SK-N-SH (cell line): Measurements from ENCODE around the gene CEP41. TPM values are rescaled to one million over a fixed set of nuclear protein-coding genes. Genes with fewer than 3 reads are reported as not detected.

Experiments
- CTCF ChIA-PET: fragments of 300-600, 350-600 bp; formaldehyde crosslinking; extraction: SDS; loops from one replicate; lab custom pipeline; 2021; lab: Yijun Ruan, JAX
- POLR2A ChIA-PET: fragments of 350-600 bp; sonication (Branson Sonifier 250); formaldehyde crosslinking; extraction: SDS; loops from one replicate; lab custom pipeline; 2020; ENCODE audit warnings: antibody characterized with exemption, inconsistent platforms; lab: Yijun Ruan, JAX
- DNase-seq: peaks from one replicate; pipeline ENCODE4 v3.0.0; 2012
- H2AFZ ChIP-seq: fragments of 200-600 bp; sonication (generic); 2 replicates; pipeline ENCODE4 v1.8.1; 2016; ENCODE audit warnings: antibody characterized with exemption, mild to moderate bottlenecking, low read depth
- H3F3A ChIP-seq: fragments of 200-600 bp; sonication (generic); replicated peaks from 2 replicates; pipeline ENCODE3; 2016; ENCODE audit warnings: antibody characterized with exemption, mild to moderate bottlenecking; ENCODE audit not compliant: insufficient read depth
- H3K27ac ChIP-seq, 2 experiments: fragments of 200-500 bp in 1 of 2; fragments of 200-600 bp in 1 of 2; sonication (Bioruptor generic) in 1 of 2; sonication (generic), shearing (Covaris generic) in 1 of 2; 2 replicates each; pipeline versions ENCODE4 v1.5.1 to v1.6.1; 2014 to 2016; ENCODE audit warnings: low read depth in 2 of 2, inconsistent platforms in 1 of 2, low read length in 1 of 2, mild to moderate bottlenecking in 1 of 2, mixed read lengths in 1 of 2
- H3K27me3 ChIP-seq: fragments of 200-600 bp; sonication (generic), shearing (Covaris generic); 2 replicates; pipeline ENCODE4 v1.6.1; 2016; ENCODE audit warnings: mixed run types; ENCODE audit not compliant: insufficient read depth
- H3K36me3 ChIP-seq, 2 experiments: fragments of 200-500 bp in 1 of 2; fragments of 200-600 bp in 1 of 2; sonication (Bioruptor generic) in 1 of 2; sonication (generic) in 1 of 2; replicated peaks in 1 of 2; 2 replicates each; pipeline versions ENCODE3 to v1.5.1; 2014 to 2016; ENCODE audit warnings: low read length in 1 of 2, mild to moderate bottlenecking in 1 of 2; ENCODE audit not compliant: insufficient read depth in 2 of 2, control insufficient read depth in 1 of 2
- H3K4me1 ChIP-seq, 2 experiments: fragments of 200-500 bp in 1 of 2; fragments of 200-600 bp in 1 of 2; sonication (Bioruptor generic) in 1 of 2; sonication (generic), shearing (Covaris generic) in 1 of 2; 2 replicates each; pipeline versions ENCODE4 v1.5.1 to v1.6.1; 2014 to 2016; ENCODE audit warnings: low read depth in 1 of 2, low read length in 1 of 2, mixed run types in 1 of 2; ENCODE audit not compliant: insufficient read depth in 2 of 2, control insufficient read depth in 1 of 2
- H3K4me2 ChIP-seq: fragments of 200-600 bp; sonication (generic), shearing (Covaris generic); 2 replicates; pipeline ENCODE4 v1.6.1; 2017; ENCODE audit warnings: mixed run types
- H3K4me3 ChIP-seq, 2 experiments: fragments of 200-500 bp in 1 of 2; fragments of 200-600 bp in 1 of 2; sonication (Bioruptor generic) in 1 of 2; sonication (generic), shearing (Covaris generic) in 1 of 2; 2 replicates each; pipeline versions ENCODE4 v1.5.1 to v1.8.1; 2014 to 2016; ENCODE audit warnings: low read depth in 2 of 2, inconsistent platforms in 1 of 2, low read length in 1 of 2, mild to moderate bottlenecking in 1 of 2, mixed read lengths in 1 of 2, moderate library complexity in 1 of 2
- H3K79me2 ChIP-seq: fragments of 200-600 bp; sonication (generic); 2 replicates; pipeline ENCODE4 v1.8.1; 2017; ENCODE audit warnings: mild to moderate bottlenecking; ENCODE audit not compliant: insufficient read depth
- H3K9ac ChIP-seq: fragments of 200-600 bp; sonication (generic); 2 replicates; pipeline ENCODE4 v1.6.1; 2017; ENCODE audit warnings: mixed run types
- H3K9me2 ChIP-seq: fragments of 200-600 bp; sonication (generic); 2 replicates; pipeline ENCODE4 v1.6.1; 2017; ENCODE audit warnings: mixed run types
- H3K9me3 ChIP-seq: fragments of 200-600 bp; sonication (generic); 2 replicates; pipeline ENCODE4 v1.6.1; 2017; ENCODE audit warnings: mixed run types, mild to moderate bottlenecking, moderate library complexity
- H4K20me1 ChIP-seq: fragments of 200-600 bp; sonication (generic); 2 replicates; pipeline ENCODE4 v1.6.1; 2017; ENCODE audit warnings: mild to moderate bottlenecking, mixed run types; ENCODE audit not compliant: insufficient read depth
- CHD2 ChIP-seq: fragments of 150-350 bp; IDR thresholded peaks from 2 replicates; pipeline ENCODE4 v1.6.1; 2018; ENCODE audit warnings: low read length; ENCODE audit not compliant: partially characterized antibody
- CTCF ChIP-seq: fragments of 200-600 bp; sonication (generic); IDR thresholded peaks from 2 replicates; pipeline ENCODE4 v1.6.1; 2017; ENCODE audit warnings: antibody characterized with exemption, mild to moderate bottlenecking, moderate library complexity
- ELF1 ChIP-seq: IDR thresholded peaks from 2 replicates; pipeline ENCODE4 v1.4.0; 2012
- EP300 ChIP-seq, 2 experiments: IDR thresholded peaks; 2 replicates each; pipeline versions ENCODE4 v1.4.0 to v1.6.1; 2012; ENCODE audit warnings: borderline replicate concordance in 1 of 2, low read depth in 1 of 2, low read length in 1 of 2
- EZH2phosphoT487 ChIP-seq: fragments of 200-600 bp; sonication (generic); IDR thresholded peaks from 2 replicates; pipeline ENCODE4 v1.6.1; 2017; ENCODE audit warnings: low read depth, mixed run types, mild to moderate bottlenecking, antibody characterized with exemption, moderate library complexity, borderline replicate concordance
- FOSL2 ChIP-seq: IDR thresholded peaks from 2 replicates; pipeline ENCODE4 v1.4.0; 2012; ENCODE audit warnings: low read depth, mild to moderate bottlenecking, moderate library complexity, borderline replicate concordance
- FOXJ3 ChIP-seq: sonication (generic); formaldehyde crosslinking; IDR thresholded peaks from 2 replicates; pipeline ENCODE4 v1.5.1; 2020; ENCODE audit warnings: mild to moderate bottlenecking, missing genetic modification reagents
- FOXM1 ChIP-seq: IDR thresholded peaks from 2 replicates; pipeline ENCODE4 v1.4.0; 2012; ENCODE audit warnings: low read depth, mild to moderate bottlenecking
- GABPA ChIP-seq: IDR thresholded peaks from 2 replicates; pipeline ENCODE4 v1.4.0; 2012; ENCODE audit warnings: low read depth, mild to moderate bottlenecking
- IRF3 ChIP-seq: fragments of 150-350 bp; IDR thresholded peaks from 2 replicates; pipeline ENCODE4 v1.6.1; 2016; ENCODE audit warnings: mild to moderate bottlenecking, low read depth, low read length
- JUND ChIP-seq: IDR thresholded peaks from 2 replicates; pipeline ENCODE4 v1.4.0; 2012
- MAX ChIP-seq: IDR thresholded peaks from 2 replicates; pipeline ENCODE4 v1.4.0; 2012; ENCODE audit warnings: low read depth
- MEF2A ChIP-seq: IDR thresholded peaks from 2 replicates; pipeline ENCODE4 v1.4.0; 2012; ENCODE audit warnings: low read depth, borderline replicate concordance
- MXI1 ChIP-seq: IDR thresholded peaks from 2 replicates; pipeline ENCODE4 v1.6.1; 2012; ENCODE audit warnings: mild to moderate bottlenecking, low read depth, low read length, improper control_type of control experiment
- NFIC ChIP-seq: IDR thresholded peaks from 2 replicates; pipeline ENCODE4 v1.4.0; 2012; ENCODE audit warnings: borderline replicate concordance
- NRF1 ChIP-seq: IDR thresholded peaks from 2 replicates; pipeline ENCODE4 v1.6.1; 2012; ENCODE audit warnings: low read depth, mild to moderate bottlenecking, low read length
- POLR2AphosphoS5 ChIP-seq: IDR thresholded peaks from 2 replicates; pipeline ENCODE4 v1.6.1; 2012; ENCODE audit warnings: low read depth, low read length
- RCOR1 ChIP-seq: fragments of 150-350 bp; IDR thresholded peaks from 2 replicates; pipeline ENCODE4 v1.6.1; 2017; ENCODE audit warnings: antibody characterized with exemption, low read length
- REST ChIP-seq: IDR thresholded peaks from 2 replicates; pipeline ENCODE4 v1.6.1; 2012; ENCODE audit warnings: mild to moderate bottlenecking, low read depth, low read length, moderate library complexity
- RXRA ChIP-seq: IDR thresholded peaks from 2 replicates; pipeline ENCODE4 v1.4.0; 2012; ENCODE audit warnings: low read depth, mild to moderate bottlenecking, borderline replicate concordance
- SMC3 ChIP-seq: IDR thresholded peaks from 2 replicates; pipeline ENCODE4 v1.6.1; 2012; ENCODE audit warnings: low read depth, low read length, improper control_type of control experiment
- TAF1 ChIP-seq: IDR thresholded peaks from 2 replicates; pipeline ENCODE4 v1.6.1; 2012; ENCODE audit warnings: low read depth, mild to moderate bottlenecking, low read length, moderate library complexity, borderline replicate concordance
- TCF12 ChIP-seq: IDR thresholded peaks from 2 replicates; pipeline ENCODE4 v1.4.0; 2012
- TEAD4 ChIP-seq: IDR thresholded peaks from 2 replicates; pipeline ENCODE4 v1.4.0; 2012; ENCODE audit warnings: mild to moderate bottlenecking, borderline replicate concordance; ENCODE audit not compliant: insufficient read depth
- USF2 ChIP-seq: fragments of 150-350 bp; IDR thresholded peaks from 2 replicates; pipeline ENCODE4 v1.6.1; 2017; ENCODE audit warnings: antibody characterized with exemption, low read length, low read depth, borderline replicate concordance
- YY1 ChIP-seq: IDR thresholded peaks from 2 replicates; pipeline ENCODE4 v1.4.0; 2012; ENCODE audit warnings: low read depth, mild to moderate bottlenecking
- WGBS: methylation state at CpG from one replicate; pipeline ENCODE4 v1.1.6; 2017; ENCODE audit warnings: low lambda C conversion rate; 5-methylcytosine and 5-hydroxymethylcytosine counted together
- polyA plus RNA-seq, 3 experiments: library from polyadenylated mRNA; depleted of rRNA; stranded (reverse); fragments of >200 nt; gene quantifications; 2 replicates each; pipeline ENCODE4 v1.2.3, GENCODE V29; 2012

Gene CEP41
- polyA plus RNA-seq, 1 of the 3 experiments (the other 2 are of a cell fraction), result 20.9 TPM

DNA sequence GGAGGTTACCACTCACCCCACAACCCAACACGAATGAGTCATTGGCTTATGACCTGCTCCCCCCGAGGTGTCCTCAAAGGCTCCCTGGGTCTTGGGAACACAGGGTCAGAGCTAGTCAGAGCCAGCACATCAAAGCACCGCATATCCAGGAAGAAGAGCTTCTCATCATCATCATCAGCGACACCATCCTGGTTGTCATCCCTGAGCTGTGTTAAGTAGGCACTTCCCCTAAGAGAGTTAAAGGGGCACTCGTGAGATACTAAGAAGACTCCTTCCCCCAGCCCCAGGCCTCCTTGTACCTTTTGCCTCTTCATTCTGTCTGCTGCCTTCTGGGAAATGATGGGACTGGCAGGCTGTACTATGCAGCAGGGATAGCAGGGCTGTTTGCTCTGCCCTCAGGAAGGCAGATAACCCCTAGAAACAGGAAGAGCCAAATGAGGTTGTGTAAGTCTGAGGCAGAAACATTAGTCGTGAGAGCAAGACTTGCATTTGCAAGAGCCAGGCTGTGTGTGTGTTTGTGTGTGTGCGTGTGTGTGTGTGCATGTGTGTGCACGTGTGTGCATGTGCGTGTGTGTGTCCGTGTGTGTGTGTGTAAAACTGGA, 71.6 kb downstream of the CEP41 start:
- no peaks in the 10 kb centered on the region for H4K20me1 ChIP-seq
- no peaks in the 10 kb centered on the region for H3K36me3 ChIP-seq
- no peak overlapping the region for H3K4me3 ChIP-seq
- no peaks in the 10 kb centered on the region for H3K9me2 ChIP-seq
- DNase-seq, result peak; percentile 59
- 67% methylated on average over 10 of the region's 10 CpGs for WGBS
- H3F3A ChIP-seq, result peaks cover 12% of the 10 kb centered on the region
- peak overlapping the region; percentile 56 to 59 for H3K27ac ChIP-seq
- ChIA-PET POLR2A (no interaction called here), CTCF (no interaction called here)
- peak overlapping the region; percentile 48; the same call in 1 of the 2 replicates for H2AFZ ChIP-seq
- H3K79me2 ChIP-seq, result no peaks in the 10 kb centered on the region
- H3K4me1 ChIP-seq, result peaks cover 55 to 76% of the 10 kb centered on the region in 2 experiments
- H3K9ac ChIP-seq, result peak overlapping the region; percentile 17; the same call in 1 of the 2 replicates
- TF ChIP-seq CHD2 (no peak), MXI1 (no peak), RXRA (no peak), TAF1 (no peak), YY1 (no peak), USF2 (no peak), EP300 (IDR thresholded peaks at IDR 0.05; ENCODE audit: borderline replicate concordance in 1 of 2, low read depth in 1 of 2, low read length in 1 of 2) (0 out of 4 replicates have a peak, but pooled peaks of 1 of the 2 experiments have one; percentile 4), MAX (peak; percentile 50; the same call in 1 of the 2 replicates), REST (0 out of 2 replicates have a peak, but pooled peaks have one; percentile 45), RCOR1 (no peak), TEAD4 (no peak), EZH2phosphoT487 (no peak), NRF1 (no peak), IRF3 (no peak), CTCF (no peak), JUND (no peak), FOSL2 (no peak), POLR2AphosphoS5 (peak; percentile 41), FOXM1 (no peak), NFIC (peak; percentile 20; the same call in 1 of the 2 replicates), SMC3 (no peak), FOXJ3 (CRISPR knock-in tag) (no peak), TCF12 (peak; percentile 58; the same call in 1 of the 2 replicates), MEF2A (no peak), ELF1 (no peak; the same call in 1 of the 2 replicates), GABPA (no peak; the same call in 1 of the 2 replicates)
- H3K4me2 ChIP-seq, result peak overlapping the region; percentile 36
- H3K9me3 ChIP-seq, result no peaks in the 10 kb centered on the region
- no peaks in the 10 kb centered on the region for H3K27me3 ChIP-seq
